ENCODE data around the gene PLCB4.

DNA sequence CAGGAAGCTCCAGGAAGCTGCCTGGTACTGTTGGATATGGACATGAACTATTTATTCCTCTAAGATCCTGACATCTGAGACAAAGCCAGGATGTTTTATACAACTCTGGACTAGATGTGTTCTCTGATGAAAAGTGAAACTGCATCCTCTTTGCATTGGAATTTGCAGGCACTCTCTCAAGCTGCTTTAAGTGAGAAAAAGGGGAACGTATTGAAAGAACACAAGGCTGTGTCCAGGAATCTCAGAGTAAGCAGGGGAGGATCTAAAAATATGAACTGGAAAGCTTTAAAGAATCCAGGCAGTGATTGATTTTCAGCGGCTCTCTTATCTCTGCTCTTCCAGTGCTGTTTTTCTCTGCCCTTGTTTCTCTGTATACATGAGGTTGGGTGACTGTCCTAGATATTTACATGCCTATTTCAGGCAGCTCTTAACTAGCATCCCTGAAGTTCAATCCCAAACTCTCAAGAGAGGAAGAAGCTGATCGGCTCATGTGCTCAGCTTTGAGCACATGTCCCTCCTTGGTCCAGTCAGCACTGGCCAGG is 193.8 kb downstream of the PLCB4 start:
- TF ChIP-seq CTCF (conservative IDR thresholded peaks at IDR 0.05 in 1 of 2, IDR thresholded peaks at IDR 0.05 in 1 of 2; ENCODE audit: low read depth in 1 of 2, low read length in 2 of 2) (no peak), EZH2 (IDR thresholded peaks at IDR 0.05; ENCODE audit: low read length, missing control alignments) (no peak)

Data from fibroblast of lung (primary cell).